MM.1S (cell line): Measurements from ENCODE around the gene TBC1D13.
A peak's percentile ranks its signal among the peaks of the same experiment; 100 is the strongest.

ENCODE experiments used
- DNase-seq: peaks from one replicate; pipeline ENCODE4 v3.0.0-alpha.2; 2015
- H2AFZ ChIP-seq: fragments of 300-600 bp; sonication (generic); 2 replicates; pipeline ENCODE4 v1.6.0; 2016; ENCODE audit warnings: antibody characterized with exemption, low read length
- H3F3A ChIP-seq: fragments of 300-600 bp; sonication (generic); 2 replicates; pipeline ENCODE4 v1.6.1; 2016; ENCODE audit warnings: mild to moderate bottlenecking, antibody characterized with exemption, low read length, moderate library complexity, mixed read lengths; ENCODE audit not compliant: insufficient read depth
- H3K27ac ChIP-seq: fragments of 300-600 bp; sonication (generic); 2 replicates; pipeline ENCODE4 v1.5.1; 2016; ENCODE audit warnings: mild to moderate bottlenecking, low read length
- H3K27me3 ChIP-seq: fragments of 300-600 bp; sonication (generic); replicated peaks from 2 replicates; pipeline ENCODE4 v1.6.0; 2016; ENCODE audit warnings: low read length; ENCODE audit not compliant: insufficient read depth
- H3K36me3 ChIP-seq: fragments of 300-600 bp; sonication (generic); replicated peaks from 2 replicates; pipeline ENCODE4 v1.6.1; 2016; ENCODE audit warnings: mild to moderate bottlenecking, low read length, mixed read lengths; ENCODE audit not compliant: insufficient read depth
- H3K4me1 ChIP-seq: fragments of 300-600 bp; sonication (generic); 2 replicates; pipeline ENCODE4 v1.6.1; 2016; ENCODE audit warnings: low read length, mixed read lengths
- H3K4me2 ChIP-seq: fragments of 300-600 bp; sonication (generic); 2 replicates; pipeline ENCODE4 v1.6.0; 2016; ENCODE audit warnings: low read depth, low read length
- H3K4me3 ChIP-seq: fragments of 300-600 bp; sonication (generic); 2 replicates; pipeline ENCODE4 v1.5.1; 2016; ENCODE audit warnings: low read length, mixed read lengths
- H3K79me2 ChIP-seq: fragments of 300-600 bp; sonication (generic); 2 replicates; pipeline ENCODE4 v1.6.1; 2016; ENCODE audit warnings: mixed run types, low read length, mixed read lengths
- H3K9ac ChIP-seq: fragments of 300-600 bp; sonication (generic); 2 replicates; pipeline ENCODE4 v1.6.1; 2016; ENCODE audit warnings: low read length, mixed read lengths
- H3K9me2 ChIP-seq: fragments of 300-600 bp; sonication (generic); replicated peaks from 2 replicates; pipeline ENCODE4 v1.6.1; 2016; ENCODE audit warnings: mild to moderate bottlenecking, low read length, mixed read lengths; ENCODE audit not compliant: insufficient read depth
- H3K9me3 ChIP-seq: fragments of 300-600 bp; sonication (generic); replicated peaks from 2 replicates; pipeline ENCODE4 v1.6.1; 2016; ENCODE audit warnings: mild to moderate bottlenecking, low read length, mixed read lengths; ENCODE audit not compliant: insufficient read depth
- H4K20me1 ChIP-seq: fragments of 300-600 bp; sonication (generic); 2 replicates; pipeline ENCODE4 v1.6.1; 2016; ENCODE audit warnings: mild to moderate bottlenecking, low read length, moderate library complexity, mixed read lengths; ENCODE audit not compliant: insufficient read depth
- CTCF ChIP-seq: fragments of 300-600 bp; sonication (generic); IDR thresholded peaks from 2 replicates; pipeline ENCODE4 v1.5.1; 2016; ENCODE audit warnings: antibody characterized with exemption, low read length, mixed read lengths
- EZH2 ChIP-seq: fragments of 300-600 bp; sonication (generic); optimal IDR thresholded peaks from 2 replicates; pipeline ENCODE3; 2017; ENCODE audit warnings: low read depth, mild to moderate bottlenecking, antibody characterized with exemption, low read length, mixed read lengths
- EZH2phosphoT487 ChIP-seq: fragments of 300-600 bp; sonication (generic); IDR thresholded peaks from 2 replicates; pipeline ENCODE4 v1.6.1; 2018; ENCODE audit warnings: antibody characterized with exemption, low read length

Gene TBC1D13

DNA sequence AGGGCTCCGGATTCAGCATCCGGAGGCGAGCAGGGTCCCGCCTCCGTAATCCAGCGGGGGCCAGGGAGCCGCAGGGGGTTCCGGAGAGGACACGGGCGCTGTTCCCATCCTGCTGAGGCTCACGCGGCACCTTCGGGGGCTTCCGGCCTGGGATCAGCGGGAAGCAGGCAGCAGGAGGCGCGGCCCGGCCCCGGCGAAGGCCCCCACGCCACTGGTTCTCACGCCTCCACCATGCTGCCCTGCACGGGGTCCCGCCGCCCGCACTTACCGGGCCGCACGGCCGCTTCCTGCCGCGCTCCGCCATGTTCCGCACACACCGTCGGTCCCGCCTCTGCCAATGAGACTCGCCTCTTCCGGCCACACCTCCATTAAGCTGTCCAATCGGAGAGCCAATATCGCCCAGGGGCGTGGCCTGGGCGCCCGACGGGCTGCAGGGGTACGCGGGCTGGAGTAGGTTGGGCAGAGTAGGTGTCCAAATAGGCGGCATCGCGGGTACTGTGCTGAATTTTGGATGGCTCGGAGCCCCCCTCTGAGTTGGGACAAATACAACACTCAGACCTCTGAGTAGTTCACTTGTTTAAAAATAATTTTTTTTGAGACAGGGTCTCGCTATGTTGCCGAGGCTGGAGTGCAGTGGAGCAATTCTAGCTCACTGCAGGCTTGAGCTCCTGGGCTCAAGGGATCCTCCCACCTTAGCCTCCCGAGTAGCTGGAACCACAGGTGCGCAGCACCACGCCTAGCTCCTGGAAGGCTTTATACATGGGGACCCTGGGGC, 42.6 kb downstream of the TBC1D13 start, which contains the start of gene SPOUT1:
SPOUT1 (minus strand) TSS at position 318 of the 775 bp plus-strand sequence; CDS start at position 304, 14 bp downstream.
- Histone ChIP-seq H2AFZ (peak within 1 kb of the TSS; percentile 85), H3K27ac (peak within 1 kb of the TSS; percentile 20; the same call in 1 of the 2 replicates)

GRCh38 chr9:128833696-128834095, 46.6 kb downstream of the TBC1D13 start:
- no peak overlapping the region for H3K4me3 ChIP-seq
- no peaks in the 10 kb centered on the region for H3K36me3 ChIP-seq
- H3K27ac ChIP-seq, result no peak overlapping the region
- H4K20me1 ChIP-seq, result no peaks in the 10 kb centered on the region
- peaks cover 6% of the 10 kb centered on the region; the same call in 1 of the 2 replicates for H3F3A ChIP-seq
- no peak overlapping the region for H2AFZ ChIP-seq
- H3K9me3 ChIP-seq, result no peaks in the 10 kb centered on the region
- H3K9ac ChIP-seq, result no peak overlapping the region
- H3K27me3 ChIP-seq, result no peaks in the 10 kb centered on the region
- H3K9me2 ChIP-seq, result no peaks in the 10 kb centered on the region
- H3K79me2 ChIP-seq, result peaks cover 8% of the 10 kb centered on the region
- TF ChIP-seq EZH2, result no peak
- TF ChIP-seq EZH2phosphoT487, result no peak
- TF ChIP-seq CTCF, result no peak
- DNase-seq, result no peak
- no peak overlapping the region for H3K4me2 ChIP-seq
- H3K4me1 ChIP-seq, result 0 out of 2 replicates have a peak, but pooled peaks cover 4% of the 10 kb centered on the region

More for the DNA sequence above, 42.6 kb downstream of the TBC1D13 start, which contains the start of gene SPOUT1:
- H3K27me3 ChIP-seq, result no peaks in the 10 kb centered on the region
- H3F3A ChIP-seq, result peaks cover 6% of the 10 kb centered on the region; the same call in 1 of the 2 replicates
- TF ChIP-seq EZH2phosphoT487, result no peak
- no peak for TF ChIP-seq CTCF
- no peak for TF ChIP-seq EZH2
- H3K9ac ChIP-seq, result peak within 1 kb of the TSS; percentile 89
- peak within 1 kb of the TSS; percentile 96 for H3K4me2 ChIP-seq
- H3K9me2 ChIP-seq, result no peaks in the 10 kb centered on the region
- 0 out of 2 replicates have a peak, but pooled peaks cover 4% of the 10 kb centered on the region for H3K4me1 ChIP-seq
- peak; percentile 94 for DNase-seq
- peaks cover 24% of the 10 kb centered on the region for H3K79me2 ChIP-seq
- H4K20me1 ChIP-seq, result no peaks in the 10 kb centered on the region
- H3K9me3 ChIP-seq, result no peaks in the 10 kb centered on the region
- no peaks in the 10 kb centered on the region; the same call in 1 of the 2 replicates for H3K36me3 ChIP-seq
- H3K4me3 ChIP-seq, result peak within 1 kb of the TSS; percentile 92

- no peak for DNase-seq
- TF ChIP-seq CTCF (no peak), EZH2phosphoT487 (no peak), EZH2 (no peak)
- no peaks in the 10 kb centered on the region for H3K36me3 ChIP-seq
These were observed 48.5 kb downstream of the TBC1D13 start for GRCh38 chr9:128835246-128836210.

More at GRCh38 chr9:128835246-128836210, 48.5 kb downstream of the TBC1D13 start:
- Histone ChIP-seq H4K20me1 (no peaks in the 10 kb centered on the region), H3K4me2 (no peak overlapping the region), H3K4me3 (no peak overlapping the region), H3K79me2 (no peaks in the 10 kb centered on the region), H3F3A (no peaks in the 10 kb centered on the region), H3K9ac (no peak overlapping the region), H3K9me2 (no peaks in the 10 kb centered on the region), H3K27me3 (no peaks in the 10 kb centered on the region), H3K4me1 (no peaks in the 10 kb centered on the region), H3K27ac (no peak overlapping the region), H3K9me3 (no peaks in the 10 kb centered on the region), H2AFZ (no peak overlapping the region)
